Measurements from ENCODE around the gene ASAP3. TPM values are rescaled to one million over a fixed set of nuclear protein-coding genes. Genes with fewer than 3 reads are reported as not detected.

Gene ASAP3
- total and polyA plus RNA-seq, 9 of the 15 experiments (the other 6 are each of a cell fraction or from before 2014, with no cell fraction given), result 1.7 to 31.2 (median 17.4) TPM

GRCh38 chr1:23403735-23404486 lies 80.1 kb downstream of the ASAP3 start (continued):
- TF ChIP-seq, protein P1, sequence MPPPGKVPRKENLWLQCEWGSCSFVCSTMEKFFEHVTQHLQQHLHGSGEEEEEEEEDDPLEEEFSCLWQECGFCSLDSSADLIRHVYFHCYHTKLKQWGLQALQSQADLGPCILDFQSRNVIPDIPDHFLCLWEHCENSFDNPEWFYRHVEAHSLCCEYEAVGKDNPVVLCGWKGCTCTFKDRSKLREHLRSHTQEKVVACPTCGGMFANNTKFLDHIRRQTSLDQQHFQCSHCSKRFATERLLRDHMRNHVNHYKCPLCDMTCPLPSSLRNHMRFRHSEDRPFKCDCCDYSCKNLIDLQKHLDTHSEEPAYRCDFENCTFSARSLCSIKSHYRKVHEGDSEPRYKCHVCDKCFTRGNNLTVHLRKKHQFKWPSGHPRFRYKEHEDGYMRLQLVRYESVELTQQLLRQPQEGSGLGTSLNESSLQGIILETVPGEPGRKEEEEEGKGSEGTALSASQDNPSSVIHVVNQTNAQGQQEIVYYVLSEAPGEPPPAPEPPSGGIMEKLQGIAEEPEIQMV (tag; conservative IDR thresholded peaks at IDR 0.05; ENCODE audit: low read depth), result no peak
- TF ChIP-seq MGA (IDR thresholded peaks at IDR 0.05), result no peak
- TF ChIP-seq NONO (IDR thresholded peaks at IDR 0.05; ENCODE audit: low read depth in 2 of 2, low read length in 1 of 2), result no peak
- no peak for TF ChIP-seq KDM5B (IDR thresholded peaks at IDR 0.05; ENCODE audit: insufficient replicate concordance, low read depth, low read length)
- no peak for TF ChIP-seq HOMEZ (CRISPR knock-in tag; IDR thresholded peaks at IDR 0.05)
- TF ChIP-seq TEAD4 (IDR thresholded peaks at IDR 0.05; ENCODE audit: low read length), result peak; percentile 59; the same call in 1 of the 2 replicates
- no peak for TF ChIP-seq TEAD4 (CRISPR knock-in tag; IDR thresholded peaks at IDR 0.05; ENCODE audit: borderline replicate concordance)
- peak; percentile 57; the same call in 1 of the 2 replicates for TF ChIP-seq ETV5 (CRISPR knock-in tag; IDR thresholded peaks at IDR 0.05; ENCODE audit: low read depth)
- no peak for TF ChIP-seq GATAD2B (IDR thresholded peaks at IDR 0.05; ENCODE audit: borderline replicate concordance)
- no peak; the same call in none of the 2 replicates for TF ChIP-seq SMARCA4 (IDR thresholded peaks at IDR 0.05)
- peak; percentile 92 for TF ChIP-seq NFIC (IDR thresholded peaks at IDR 0.05)
- TF ChIP-seq NFATC3 (IDR thresholded peaks at IDR 0.05), result no peak
- TF ChIP-seq ZC3H4 (CRISPR knock-in tag; IDR thresholded peaks at IDR 0.05; ENCODE audit: borderline replicate concordance), result no peak
